MCF 10A (cell line): Measurements from ENCODE around the gene PTPRK. TPM values are rescaled to one million over a fixed set of nuclear protein-coding genes. Genes with fewer than 3 reads are reported as not detected.

Experiments
- BruUV-seq: library from RNA; stranded (reverse); fragments of 400-500 nt; replicated peaks from 2 replicates; lab custom pipeline; 2021; lab: Mats Ljungman, UMichigan
- CTCF ChIA-PET: fragments of 300-600 bp; sonication (Branson Sonifier 250); formaldehyde crosslinking; extraction: SDS; loops from one replicate; lab custom pipeline; 2021; ENCODE audit warnings: antibody characterized with exemption, inconsistent platforms; lab: Yijun Ruan, JAX
- POLR2A ChIA-PET: fragments of 300-600, 350-650 bp; sonication (Branson Sonifier 250); formaldehyde crosslinking; extraction: SDS; loops from one replicate; lab custom pipeline; 2020; ENCODE audit warnings: antibody characterized with exemption, inconsistent platforms; lab: Yijun Ruan, JAX
- DNase-seq: peaks from one replicate; pipeline ENCODE4 v3.0.0-alpha.2; 2018; ENCODE audit not compliant: unreplicated experiment
- H3K27ac Mint-ChIP-seq: one replicate; pipeline ENCODE4 v1.8.0; 2022; ENCODE audit warnings: mild to moderate bottlenecking, low read depth, mixed read lengths; ENCODE audit not compliant: unreplicated experiment
- H3K27me3 Mint-ChIP-seq: one replicate; pipeline ENCODE4 v1.8.0; 2022; ENCODE audit warnings: mixed read lengths; ENCODE audit not compliant: insufficient read depth, unreplicated experiment
- H3K36me3 Mint-ChIP-seq: one replicate; pipeline ENCODE4 v1.8.0; 2022; ENCODE audit warnings: mild to moderate bottlenecking, moderate library complexity, mixed read lengths; ENCODE audit not compliant: insufficient read depth, unreplicated experiment
- H3K4me1 Mint-ChIP-seq: one replicate; pipeline ENCODE4 v1.8.0; 2022; ENCODE audit warnings: mixed read lengths; ENCODE audit not compliant: insufficient read depth, unreplicated experiment
- H3K4me3 Mint-ChIP-seq: one replicate; pipeline ENCODE4 v1.8.0; 2022; ENCODE audit warnings: mild to moderate bottlenecking, moderate library complexity, mixed read lengths; ENCODE audit not compliant: unreplicated experiment
- H3K9me3 Mint-ChIP-seq: one replicate; pipeline ENCODE4 v1.8.0; 2022; ENCODE audit warnings: mixed read lengths; ENCODE audit not compliant: unreplicated experiment
- intact Hi-C: fragments of 100-400 bp; cut with micrococcal nuclease; formaldehyde crosslinking; loops from 2 replicates; pipeline ENCODE4 v1.14.1; 2022
- total RNA-seq: library from RNA; stranded (reverse); gene quantifications from 2 replicates; pipeline ENCODE4 v1.2.3, GENCODE V29; 2022
- TF ChIP-seq, protein P1 (sequence below): fragments of 200-600 bp; IDR thresholded peaks from one replicate; pipeline ENCODE4 v1.8.0; 2022; ENCODE audit warnings: antibody characterized with exemption, mild to moderate bottlenecking; ENCODE audit not compliant: unreplicated experiment

PTPRK gene
- total RNA-seq, 1 experiment from 2014 or later = 50.2 TPM

DNA sequence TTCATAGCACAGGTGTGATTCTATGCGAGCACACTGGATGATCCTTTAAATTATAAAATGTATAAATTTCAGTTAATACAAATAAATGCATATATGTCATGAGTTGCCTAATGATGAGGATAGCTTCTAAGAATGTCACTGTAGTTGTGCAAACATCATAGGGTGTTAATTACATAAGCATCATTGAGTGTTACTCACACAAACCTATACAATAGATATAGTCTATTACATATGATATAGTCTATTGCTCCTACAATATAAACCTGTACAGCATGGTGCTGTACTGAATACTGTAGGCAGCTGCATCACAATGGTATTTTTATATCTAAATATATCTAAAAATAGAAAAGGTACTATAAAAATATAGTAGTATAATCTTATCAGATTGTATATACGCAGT lies 159.0 kb downstream of the PTPRK start:
- H3K27me3 Mint-ChIP-seq = no peaks in the 10 kb centered on the region
- no peak overlapping the region for H3K27ac Mint-ChIP-seq
- H3K36me3 Mint-ChIP-seq = peaks cover 6% of the 10 kb centered on the region
- ChIA-PET POLR2A (interaction anchor here (1.0 kb wide), 1 partner anchor 153 kb away, joined by 3 read pairs; no protein-coding TSS in a partner anchor), CTCF (interaction anchor here (0.6 kb wide), 1 partner anchor 298 kb away, joined by 4 read pairs; no protein-coding TSS in a partner anchor)
- no peaks in the 10 kb centered on the region for H3K9me3 Mint-ChIP-seq
- BruUV-seq = no TSS peak
- peaks cover 13% of the 10 kb centered on the region for H3K4me1 Mint-ChIP-seq
- no peak for DNase-seq
- TF ChIP-seq, protein P1, sequence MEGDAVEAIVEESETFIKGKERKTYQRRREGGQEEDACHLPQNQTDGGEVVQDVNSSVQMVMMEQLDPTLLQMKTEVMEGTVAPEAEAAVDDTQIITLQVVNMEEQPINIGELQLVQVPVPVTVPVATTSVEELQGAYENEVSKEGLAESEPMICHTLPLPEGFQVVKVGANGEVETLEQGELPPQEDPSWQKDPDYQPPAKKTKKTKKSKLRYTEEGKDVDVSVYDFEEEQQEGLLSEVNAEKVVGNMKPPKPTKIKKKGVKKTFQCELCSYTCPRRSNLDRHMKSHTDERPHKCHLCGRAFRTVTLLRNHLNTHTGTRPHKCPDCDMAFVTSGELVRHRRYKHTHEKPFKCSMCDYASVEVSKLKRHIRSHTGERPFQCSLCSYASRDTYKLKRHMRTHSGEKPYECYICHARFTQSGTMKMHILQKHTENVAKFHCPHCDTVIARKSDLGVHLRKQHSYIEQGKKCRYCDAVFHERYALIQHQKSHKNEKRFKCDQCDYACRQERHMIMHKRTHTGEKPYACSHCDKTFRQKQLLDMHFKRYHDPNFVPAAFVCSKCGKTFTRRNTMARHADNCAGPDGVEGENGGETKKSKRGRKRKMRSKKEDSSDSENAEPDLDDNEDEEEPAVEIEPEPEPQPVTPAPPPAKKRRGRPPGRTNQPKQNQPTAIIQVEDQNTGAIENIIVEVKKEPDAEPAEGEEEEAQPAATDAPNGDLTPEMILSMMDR = no peak
- H3K4me3 Mint-ChIP-seq = no peak overlapping the region
- intact Hi-C loops = no loop called here

DNA sequence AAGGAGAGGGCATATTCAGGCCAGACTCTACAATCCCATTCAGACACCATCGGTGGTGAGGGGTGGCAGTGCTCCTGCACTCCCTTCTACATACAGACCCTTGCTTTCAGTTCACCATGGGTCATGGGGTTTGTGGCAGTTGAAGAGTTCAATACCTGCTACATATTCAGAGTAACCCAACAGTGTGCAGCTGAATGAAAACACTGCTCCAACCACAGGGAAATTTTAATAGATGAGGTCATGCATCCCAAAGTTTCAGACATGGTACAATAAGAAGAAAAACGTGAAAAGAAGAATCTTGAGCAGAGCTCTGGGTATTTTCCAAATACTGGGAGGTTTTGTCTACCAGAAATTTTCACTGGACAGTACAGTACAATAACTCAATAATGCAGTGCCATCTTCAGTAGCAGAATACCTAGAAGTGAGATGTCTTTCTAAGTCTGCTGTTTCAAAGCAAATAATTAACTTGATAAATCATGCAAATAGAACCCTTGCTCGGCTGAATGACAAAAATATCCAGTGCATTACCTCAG lies 162.1 kb downstream of the PTPRK start:
- CTCF ChIA-PET = no interaction called here
- no peak for DNase-seq
- Mint-ChIP-seq H3K4me1 (peaks cover 9% of the 10 kb centered on the region), H3K9me3 (no peaks in the 10 kb centered on the region), H3K36me3 (peaks cover 6% of the 10 kb centered on the region), H3K27me3 (no peaks in the 10 kb centered on the region), H3K4me3 (no peak overlapping the region), H3K27ac (no peak overlapping the region)
- no TSS peak for BruUV-seq
- intact Hi-C loops = no loop called here
- TF ChIP-seq, protein P1 = no peak
- POLR2A ChIA-PET = interaction anchor here (0.7 kb wide), 1 partner anchor 207 kb away, joined by 3 read pairs; no protein-coding TSS in a partner anchor

DNA sequence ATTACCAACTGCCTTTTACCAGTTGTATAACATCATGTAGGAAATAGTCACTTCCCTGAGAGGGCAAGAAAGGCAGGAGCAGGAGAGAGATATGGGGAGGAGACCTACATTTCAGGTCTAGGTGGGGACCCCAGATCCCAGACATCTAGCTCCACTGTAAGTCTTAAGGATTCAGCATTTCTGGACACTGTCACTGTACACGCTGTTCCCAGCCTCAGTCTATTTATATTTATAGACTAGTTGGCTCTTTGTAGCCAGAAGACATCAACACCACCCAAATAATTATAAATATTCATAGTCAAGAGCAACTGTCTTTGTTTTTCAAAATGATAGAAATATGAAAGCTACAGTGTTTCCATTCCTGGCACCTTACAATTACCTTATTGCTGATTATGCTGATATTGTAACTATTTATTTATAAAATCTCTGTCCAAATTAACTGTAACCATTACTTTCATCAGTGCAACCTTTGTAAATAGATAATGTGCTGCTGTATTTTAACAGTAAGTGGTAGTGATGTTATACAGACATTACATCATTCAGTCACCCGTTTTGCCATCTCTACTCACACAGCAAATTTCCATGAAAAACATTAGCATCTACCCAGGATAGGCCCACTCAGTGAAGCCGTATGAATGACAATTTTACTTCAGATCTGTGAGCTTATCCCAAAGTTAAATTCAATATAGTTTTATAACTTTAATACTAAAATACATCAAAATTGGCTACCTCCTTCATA lies 162.8 kb downstream of the PTPRK start:
- ChIA-PET POLR2A (interaction anchor here (0.6 to 0.9 kb wide), 4 partner anchors 160 to 1418 kb away, joined by 3 read pairs; no protein-coding TSS in a partner anchor), CTCF (no interaction called here)
- no peak for DNase-seq
- Mint-ChIP-seq H3K4me1 (peaks cover 7% of the 10 kb centered on the region), H3K36me3 (peaks cover 6% of the 10 kb centered on the region), H3K27me3 (no peaks in the 10 kb centered on the region), H3K9me3 (no peaks in the 10 kb centered on the region), H3K4me3 (no peak overlapping the region), H3K27ac (no peak overlapping the region)
- TF ChIP-seq, protein P1 = no peak
- intact Hi-C loops = no loop called here
- no TSS peak for BruUV-seq

DNA sequence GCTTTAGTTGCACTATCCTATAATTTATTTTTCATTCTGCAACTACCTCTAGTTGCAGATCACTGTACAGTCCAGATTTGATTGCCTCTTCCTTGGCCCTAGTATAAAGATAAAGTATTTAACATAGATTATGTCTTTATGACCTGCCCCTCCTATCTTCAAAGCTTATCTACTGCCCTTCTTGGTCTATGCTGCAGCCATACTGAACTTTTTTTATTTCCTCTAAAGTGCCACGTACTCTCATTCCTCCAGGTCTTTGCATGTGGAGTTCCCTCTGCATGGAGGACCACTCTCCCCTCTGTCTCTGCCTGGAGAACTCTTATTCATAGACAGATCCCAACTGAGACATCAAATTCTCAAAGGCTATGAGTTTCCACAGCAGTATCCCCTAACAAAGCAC lies 168.0 kb downstream of the PTPRK start:
- no peaks in the 10 kb centered on the region for H3K36me3 Mint-ChIP-seq
- H3K4me3 Mint-ChIP-seq = no peak overlapping the region
- no peak for DNase-seq
- CTCF ChIA-PET = interaction anchor here (0.9 kb wide), 1 partner anchor 10 kb away, joined by 3 read pairs; no protein-coding TSS in a partner anchor
- no peaks in the 10 kb centered on the region for H3K27me3 Mint-ChIP-seq
- no peaks in the 10 kb centered on the region for H3K9me3 Mint-ChIP-seq
- intact Hi-C loops = loop anchor here (5.0 kb wide), 1 partner anchor 165 kb away; no protein-coding TSS in a partner anchor
- BruUV-seq = no TSS peak
- TF ChIP-seq, protein P1 = no peak
- peaks cover 13% of the 10 kb centered on the region for H3K4me1 Mint-ChIP-seq
- POLR2A ChIA-PET = interaction anchor here (0.6 to 1.1 kb wide), 3 partner anchors 18 to 1091 kb away, joined by 3 to 4 read pairs (median 3); partner anchors contain the start of gene PTPRK
- H3K27ac Mint-ChIP-seq = no peak overlapping the region
